ENCODE results near the gene LRP6. TPM values are rescaled to one million over a fixed set of nuclear protein-coding genes. Genes with fewer than 3 reads are reported as not detected.

Gene LRP6
- total RNA-seq, 1 experiment from 2014 or later: 72.8 TPM

GRCh38 chr12:12195516-12195915, 71.3 kb downstream of the LRP6 start:
- no peak for TF ChIP-seq CREB1 (CRISPR knock-in tag; IDR thresholded peaks at IDR 0.05)
- TF ChIP-seq, protein P1, sequence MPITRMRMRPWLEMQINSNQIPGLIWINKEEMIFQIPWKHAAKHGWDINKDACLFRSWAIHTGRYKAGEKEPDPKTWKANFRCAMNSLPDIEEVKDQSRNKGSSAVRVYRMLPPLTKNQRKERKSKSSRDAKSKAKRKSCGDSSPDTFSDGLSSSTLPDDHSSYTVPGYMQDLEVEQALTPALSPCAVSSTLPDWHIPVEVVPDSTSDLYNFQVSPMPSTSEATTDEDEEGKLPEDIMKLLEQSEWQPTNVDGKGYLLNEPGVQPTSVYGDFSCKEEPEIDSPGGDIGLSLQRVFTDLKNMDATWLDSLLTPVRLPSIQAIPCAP (CRISPR knock-in tag; IDR thresholded peaks at IDR 0.05): no peak
- TF ChIP-seq, protein P2, sequence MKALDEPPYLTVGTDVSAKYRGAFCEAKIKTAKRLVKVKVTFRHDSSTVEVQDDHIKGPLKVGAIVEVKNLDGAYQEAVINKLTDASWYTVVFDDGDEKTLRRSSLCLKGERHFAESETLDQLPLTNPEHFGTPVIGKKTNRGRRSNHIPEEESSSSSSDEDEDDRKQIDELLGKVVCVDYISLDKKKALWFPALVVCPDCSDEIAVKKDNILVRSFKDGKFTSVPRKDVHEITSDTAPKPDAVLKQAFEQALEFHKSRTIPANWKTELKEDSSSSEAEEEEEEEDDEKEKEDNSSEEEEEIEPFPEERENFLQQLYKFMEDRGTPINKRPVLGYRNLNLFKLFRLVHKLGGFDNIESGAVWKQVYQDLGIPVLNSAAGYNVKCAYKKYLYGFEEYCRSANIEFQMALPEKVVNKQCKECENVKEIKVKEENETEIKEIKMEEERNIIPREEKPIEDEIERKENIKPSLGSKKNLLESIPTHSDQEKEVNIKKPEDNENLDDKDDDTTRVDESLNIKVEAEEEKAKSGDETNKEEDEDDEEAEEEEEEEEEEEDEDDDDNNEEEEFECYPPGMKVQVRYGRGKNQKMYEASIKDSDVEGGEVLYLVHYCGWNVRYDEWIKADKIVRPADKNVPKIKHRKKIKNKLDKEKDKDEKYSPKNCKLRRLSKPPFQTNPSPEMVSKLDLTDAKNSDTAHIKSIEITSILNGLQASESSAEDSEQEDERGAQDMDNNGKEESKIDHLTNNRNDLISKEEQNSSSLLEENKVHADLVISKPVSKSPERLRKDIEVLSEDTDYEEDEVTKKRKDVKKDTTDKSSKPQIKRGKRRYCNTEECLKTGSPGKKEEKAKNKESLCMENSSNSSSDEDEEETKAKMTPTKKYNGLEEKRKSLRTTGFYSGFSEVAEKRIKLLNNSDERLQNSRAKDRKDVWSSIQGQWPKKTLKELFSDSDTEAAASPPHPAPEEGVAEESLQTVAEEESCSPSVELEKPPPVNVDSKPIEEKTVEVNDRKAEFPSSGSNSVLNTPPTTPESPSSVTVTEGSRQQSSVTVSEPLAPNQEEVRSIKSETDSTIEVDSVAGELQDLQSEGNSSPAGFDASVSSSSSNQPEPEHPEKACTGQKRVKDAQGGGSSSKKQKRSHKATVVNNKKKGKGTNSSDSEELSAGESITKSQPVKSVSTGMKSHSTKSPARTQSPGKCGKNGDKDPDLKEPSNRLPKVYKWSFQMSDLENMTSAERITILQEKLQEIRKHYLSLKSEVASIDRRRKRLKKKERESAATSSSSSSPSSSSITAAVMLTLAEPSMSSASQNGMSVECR (CRISPR knock-in tag; IDR thresholded peaks at IDR 0.05; ENCODE audit: borderline replicate concordance): no peak
- no peak for TF ChIP-seq ZMAT4 (CRISPR knock-in tag; IDR thresholded peaks at IDR 0.05)
- TF ChIP-seq FOXP4 (CRISPR knock-in tag; IDR thresholded peaks at IDR 0.05): no peak
- TF ChIP-seq AR (CRISPR knock-in tag; IDR thresholded peaks at IDR 0.05): no peak
- no peak for TF ChIP-seq TP53 (CRISPR knock-in tag; IDR thresholded peaks at IDR 0.05)
- no peak for TF ChIP-seq CBFB (CRISPR knock-in tag; IDR thresholded peaks at IDR 0.05; ENCODE audit: low read depth)
- TF ChIP-seq, protein P3, sequence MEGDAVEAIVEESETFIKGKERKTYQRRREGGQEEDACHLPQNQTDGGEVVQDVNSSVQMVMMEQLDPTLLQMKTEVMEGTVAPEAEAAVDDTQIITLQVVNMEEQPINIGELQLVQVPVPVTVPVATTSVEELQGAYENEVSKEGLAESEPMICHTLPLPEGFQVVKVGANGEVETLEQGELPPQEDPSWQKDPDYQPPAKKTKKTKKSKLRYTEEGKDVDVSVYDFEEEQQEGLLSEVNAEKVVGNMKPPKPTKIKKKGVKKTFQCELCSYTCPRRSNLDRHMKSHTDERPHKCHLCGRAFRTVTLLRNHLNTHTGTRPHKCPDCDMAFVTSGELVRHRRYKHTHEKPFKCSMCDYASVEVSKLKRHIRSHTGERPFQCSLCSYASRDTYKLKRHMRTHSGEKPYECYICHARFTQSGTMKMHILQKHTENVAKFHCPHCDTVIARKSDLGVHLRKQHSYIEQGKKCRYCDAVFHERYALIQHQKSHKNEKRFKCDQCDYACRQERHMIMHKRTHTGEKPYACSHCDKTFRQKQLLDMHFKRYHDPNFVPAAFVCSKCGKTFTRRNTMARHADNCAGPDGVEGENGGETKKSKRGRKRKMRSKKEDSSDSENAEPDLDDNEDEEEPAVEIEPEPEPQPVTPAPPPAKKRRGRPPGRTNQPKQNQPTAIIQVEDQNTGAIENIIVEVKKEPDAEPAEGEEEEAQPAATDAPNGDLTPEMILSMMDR (IDR thresholded peaks at IDR 0.05): no peak
- POLR2A ChIA-PET: no interaction called here
- Mint-ChIP-seq H3K27ac (no peak overlapping the region), H3K4me1 (0 out of 2 replicates have a peak, but pooled peaks cover 3% of the 10 kb centered on the region), H3K9me3 (peaks cover 13% of the 10 kb centered on the region), H3K4me3 (no peak overlapping the region), H3K36me3 (peaks cover 17% of the 10 kb centered on the region), H3K27me3 (ENCODE audit: low read depth) (no peaks in the 10 kb centered on the region)
- no peak for ATAC-seq
- no peak for DNase-seq (ENCODE audit: low spot score)
- CTCF ChIA-PET: interaction anchor here (0.7 kb wide), 1 partner anchor 76 kb away, joined by 3 read pairs; no protein-coding TSS in a partner anchor

GRCh38 chr12:12195081-12195480, 71.8 kb downstream of the LRP6 start:
- ATAC-seq (no peak), DNase-seq (ENCODE audit: low spot score) (no peak)
- no peak overlapping the region for H3K4me3 Mint-ChIP-seq
- 0 out of 2 replicates have a peak, but pooled peaks cover 3% of the 10 kb centered on the region for H3K4me1 Mint-ChIP-seq
- POLR2A ChIA-PET: no interaction called here
- H3K27me3 Mint-ChIP-seq (ENCODE audit: low read depth): no peaks in the 10 kb centered on the region
- TF ChIP-seq NR3C1 (CRISPR knock-in tag; conservative IDR thresholded peaks at IDR 0.05; ENCODE audit: low read depth) (no peak), SMAD3 (CRISPR knock-in tag; IDR thresholded peaks at IDR 0.05; ENCODE audit: borderline replicate concordance) (no peak), SP1 (CRISPR knock-in tag; conservative IDR thresholded peaks at IDR 0.05) (no peak), ZNF281 (CRISPR knock-in tag; IDR thresholded peaks at IDR 0.05) (no peak)
- CTCF ChIA-PET: no interaction called here
- H3K27ac Mint-ChIP-seq: no peak overlapping the region
- peaks cover 9% of the 10 kb centered on the region for H3K9me3 Mint-ChIP-seq
- H3K36me3 Mint-ChIP-seq: peaks cover 13% of the 10 kb centered on the region

Data from WTC11 (cell line).